GM23338 (cell line): ENCODE data around the gene TRIM32. TPM values are rescaled to one million over a fixed set of nuclear protein-coding genes. Genes with fewer than 3 reads are reported as not detected.

Experiments used
- ATAC-seq: fragments of 200-7000 bp; cut with Tn5 transposase; 3 replicates; pipeline ENCODE4 v1.9.1; 2020
- DNase-seq: peaks from one replicate; pipeline ENCODE4 v3.0.0-alpha.2; 2015; ENCODE audit warnings: low spot score
- H2AFZ ChIP-seq: fragments of 200-600 bp; sonication (generic); 2 replicates; pipeline ENCODE4 v1.8.0; 2016; ENCODE audit warnings: antibody characterized with exemption, mild to moderate bottlenecking, moderate library complexity
- H3F3A ChIP-seq: fragments of 200-600 bp; sonication (generic); replicated peaks from 2 replicates; pipeline ENCODE4 v1.8.0; 2017; ENCODE audit warnings: antibody characterized with exemption, mixed run types, low read depth
- H3K27ac ChIP-seq: fragments of 200-600 bp; sonication (generic); 2 replicates; pipeline ENCODE4 v1.6.1; 2016; ENCODE audit warnings: low read depth
- H3K27me3 ChIP-seq: fragments of 200-600 bp; sonication (generic); 2 replicates; pipeline ENCODE4 v1.8.0; 2016; ENCODE audit warnings: mild to moderate bottlenecking, mixed run types, moderate library complexity; ENCODE audit not compliant: insufficient read depth
- H3K36me3 ChIP-seq: fragments of 200-600 bp; sonication (generic); 2 replicates; pipeline ENCODE4 v1.8.0; 2016; ENCODE audit warnings: mild to moderate bottlenecking; ENCODE audit not compliant: insufficient read depth
- H3K4me1 ChIP-seq: fragments of 200-600 bp; sonication (generic); 2 replicates; pipeline ENCODE4 v1.8.0; 2016; ENCODE audit warnings: mild to moderate bottlenecking, moderate library complexity; ENCODE audit not compliant: insufficient read depth
- H3K4me2 ChIP-seq: fragments of 200-600 bp; sonication (generic); 2 replicates; pipeline ENCODE4 v1.7.1; 2017; ENCODE audit warnings: mixed run types
- H3K4me3 ChIP-seq: fragments of 200-600 bp; sonication (generic); 2 replicates; pipeline ENCODE4 v1.6.1; 2016; ENCODE audit warnings: mixed run types
- H3K79me2 ChIP-seq: fragments of 200-600 bp; sonication (generic); replicated peaks from 2 replicates; pipeline ENCODE4 v1.8.0; 2017; ENCODE audit warnings: mild to moderate bottlenecking; ENCODE audit not compliant: insufficient read depth
- H3K9me2 ChIP-seq: fragments of 200-600 bp; sonication (generic); 2 replicates; pipeline ENCODE4 v1.8.0; 2017; ENCODE audit not compliant: insufficient read depth
- H4K20me1 ChIP-seq: fragments of 200-600 bp; sonication (generic); replicated peaks from 2 replicates; pipeline ENCODE4 v1.8.0; 2017; ENCODE audit warnings: mild to moderate bottlenecking; ENCODE audit not compliant: insufficient read depth
- H3K27ac Mint-ChIP-seq: 2 replicates; pipeline ENCODE4 v1.8.0; 2020; ENCODE audit warnings: inconsistent platforms, mild to moderate bottlenecking, moderate library complexity, mixed read lengths
- H3K27me3 Mint-ChIP-seq: 3 replicates; pipeline ENCODE4 v1.8.0; 2022; ENCODE audit warnings: low read depth, mild to moderate bottlenecking, moderate library complexity, mixed read lengths, inconsistent platforms; ENCODE audit not compliant: insufficient read depth, poor library complexity
- H3K36me3 Mint-ChIP-seq: 3 replicates; pipeline ENCODE4 v1.8.0; 2021; ENCODE audit warnings: low read depth, mild to moderate bottlenecking, inconsistent platforms, moderate library complexity, mixed read lengths
- H3K4me1 Mint-ChIP-seq: 3 replicates; pipeline ENCODE4 v1.8.0; 2020; ENCODE audit warnings: mild to moderate bottlenecking, inconsistent platforms, mixed read lengths
- H3K4me3 Mint-ChIP-seq: 3 replicates; pipeline ENCODE4 v1.8.0; 2021; ENCODE audit warnings: moderate library complexity, mild to moderate bottlenecking, inconsistent platforms, mixed read lengths
- H3K9me3 Mint-ChIP-seq: 3 replicates; pipeline ENCODE4 v1.8.0; 2020; ENCODE audit warnings: moderate library complexity, mild to moderate bottlenecking, inconsistent platforms, mixed read lengths
- ETS1 ChIP-seq: IDR thresholded peaks from 2 replicates; pipeline ENCODE4 v1.6.1; 2016; ENCODE audit warnings: antibody characterized with exemption
- EZH2 ChIP-seq: fragments of 200-600 bp; sonication (generic); IDR thresholded peaks from one replicate; pipeline ENCODE4 v1.8.0; 2017; ENCODE audit warnings: antibody characterized with exemption, mild to moderate bottlenecking, low read depth; ENCODE audit not compliant: unreplicated experiment
- JUNB ChIP-seq: IDR thresholded peaks from one replicate; pipeline ENCODE4 v1.6.1; 2016; ENCODE audit warnings: antibody characterized with exemption; ENCODE audit not compliant: unreplicated experiment
- POLR2AphosphoS5 ChIP-seq: IDR thresholded peaks from 2 replicates; pipeline ENCODE4 v1.6.1; 2016; ENCODE audit warnings: antibody characterized with exemption, low read depth
- ZNF114 ChIP-seq: fragments of 250-450 bp; sonication (Bioruptor Pico); IDR thresholded peaks from 2 replicates; pipeline ENCODE4 v1.5.0; 2020; ENCODE audit warnings: mild to moderate bottlenecking, moderate library complexity
- ZNF331 ChIP-seq: fragments of 250-450 bp; sonication (Bioruptor Pico); IDR thresholded peaks from 2 replicates; pipeline ENCODE4 v1.5.0; 2020; ENCODE audit warnings: low read depth, mild to moderate bottlenecking, moderate library complexity
- polyA plus RNA-seq: library from polyadenylated mRNA; unstranded; fragments of >200 nt; fragmentation: Nextera tagmentation; extraction: Ambion mirVana; gene quantifications from 2 replicates; pipeline ENCODE4 v1.2.1, GENCODE V29; 2016
- total RNA-seq: library from RNA; depleted of rRNA; stranded (reverse); fragments of >200 nt; shearing (Covaris generic); gene quantifications from 2 replicates; pipeline ENCODE4 v1.2.3, GENCODE V29; 2014
- TF ChIP-seq, protein P1 (sequence below): fragments of 250-450 bp; sonication (Bioruptor Pico); IDR thresholded peaks from 2 replicates; pipeline ENCODE4 v1.5.0; 2020; ENCODE audit warnings: mild to moderate bottlenecking, moderate library complexity
- TF ChIP-seq, protein P2 (sequence below): IDR thresholded peaks from one replicate; pipeline ENCODE4 v1.6.1; 2018; ENCODE audit warnings: antibody characterized with exemption; ENCODE audit not compliant: unreplicated experiment

The TRIM32 gene
- total and polyA plus RNA-seq, 2 experiments from 2014 or later = 6.7 to 16.3 TPM

GRCh38 chr9:116662646-116663310, 24.3 kb upstream of the TRIM32 start (continued):
- TF ChIP-seq, protein P1, sequence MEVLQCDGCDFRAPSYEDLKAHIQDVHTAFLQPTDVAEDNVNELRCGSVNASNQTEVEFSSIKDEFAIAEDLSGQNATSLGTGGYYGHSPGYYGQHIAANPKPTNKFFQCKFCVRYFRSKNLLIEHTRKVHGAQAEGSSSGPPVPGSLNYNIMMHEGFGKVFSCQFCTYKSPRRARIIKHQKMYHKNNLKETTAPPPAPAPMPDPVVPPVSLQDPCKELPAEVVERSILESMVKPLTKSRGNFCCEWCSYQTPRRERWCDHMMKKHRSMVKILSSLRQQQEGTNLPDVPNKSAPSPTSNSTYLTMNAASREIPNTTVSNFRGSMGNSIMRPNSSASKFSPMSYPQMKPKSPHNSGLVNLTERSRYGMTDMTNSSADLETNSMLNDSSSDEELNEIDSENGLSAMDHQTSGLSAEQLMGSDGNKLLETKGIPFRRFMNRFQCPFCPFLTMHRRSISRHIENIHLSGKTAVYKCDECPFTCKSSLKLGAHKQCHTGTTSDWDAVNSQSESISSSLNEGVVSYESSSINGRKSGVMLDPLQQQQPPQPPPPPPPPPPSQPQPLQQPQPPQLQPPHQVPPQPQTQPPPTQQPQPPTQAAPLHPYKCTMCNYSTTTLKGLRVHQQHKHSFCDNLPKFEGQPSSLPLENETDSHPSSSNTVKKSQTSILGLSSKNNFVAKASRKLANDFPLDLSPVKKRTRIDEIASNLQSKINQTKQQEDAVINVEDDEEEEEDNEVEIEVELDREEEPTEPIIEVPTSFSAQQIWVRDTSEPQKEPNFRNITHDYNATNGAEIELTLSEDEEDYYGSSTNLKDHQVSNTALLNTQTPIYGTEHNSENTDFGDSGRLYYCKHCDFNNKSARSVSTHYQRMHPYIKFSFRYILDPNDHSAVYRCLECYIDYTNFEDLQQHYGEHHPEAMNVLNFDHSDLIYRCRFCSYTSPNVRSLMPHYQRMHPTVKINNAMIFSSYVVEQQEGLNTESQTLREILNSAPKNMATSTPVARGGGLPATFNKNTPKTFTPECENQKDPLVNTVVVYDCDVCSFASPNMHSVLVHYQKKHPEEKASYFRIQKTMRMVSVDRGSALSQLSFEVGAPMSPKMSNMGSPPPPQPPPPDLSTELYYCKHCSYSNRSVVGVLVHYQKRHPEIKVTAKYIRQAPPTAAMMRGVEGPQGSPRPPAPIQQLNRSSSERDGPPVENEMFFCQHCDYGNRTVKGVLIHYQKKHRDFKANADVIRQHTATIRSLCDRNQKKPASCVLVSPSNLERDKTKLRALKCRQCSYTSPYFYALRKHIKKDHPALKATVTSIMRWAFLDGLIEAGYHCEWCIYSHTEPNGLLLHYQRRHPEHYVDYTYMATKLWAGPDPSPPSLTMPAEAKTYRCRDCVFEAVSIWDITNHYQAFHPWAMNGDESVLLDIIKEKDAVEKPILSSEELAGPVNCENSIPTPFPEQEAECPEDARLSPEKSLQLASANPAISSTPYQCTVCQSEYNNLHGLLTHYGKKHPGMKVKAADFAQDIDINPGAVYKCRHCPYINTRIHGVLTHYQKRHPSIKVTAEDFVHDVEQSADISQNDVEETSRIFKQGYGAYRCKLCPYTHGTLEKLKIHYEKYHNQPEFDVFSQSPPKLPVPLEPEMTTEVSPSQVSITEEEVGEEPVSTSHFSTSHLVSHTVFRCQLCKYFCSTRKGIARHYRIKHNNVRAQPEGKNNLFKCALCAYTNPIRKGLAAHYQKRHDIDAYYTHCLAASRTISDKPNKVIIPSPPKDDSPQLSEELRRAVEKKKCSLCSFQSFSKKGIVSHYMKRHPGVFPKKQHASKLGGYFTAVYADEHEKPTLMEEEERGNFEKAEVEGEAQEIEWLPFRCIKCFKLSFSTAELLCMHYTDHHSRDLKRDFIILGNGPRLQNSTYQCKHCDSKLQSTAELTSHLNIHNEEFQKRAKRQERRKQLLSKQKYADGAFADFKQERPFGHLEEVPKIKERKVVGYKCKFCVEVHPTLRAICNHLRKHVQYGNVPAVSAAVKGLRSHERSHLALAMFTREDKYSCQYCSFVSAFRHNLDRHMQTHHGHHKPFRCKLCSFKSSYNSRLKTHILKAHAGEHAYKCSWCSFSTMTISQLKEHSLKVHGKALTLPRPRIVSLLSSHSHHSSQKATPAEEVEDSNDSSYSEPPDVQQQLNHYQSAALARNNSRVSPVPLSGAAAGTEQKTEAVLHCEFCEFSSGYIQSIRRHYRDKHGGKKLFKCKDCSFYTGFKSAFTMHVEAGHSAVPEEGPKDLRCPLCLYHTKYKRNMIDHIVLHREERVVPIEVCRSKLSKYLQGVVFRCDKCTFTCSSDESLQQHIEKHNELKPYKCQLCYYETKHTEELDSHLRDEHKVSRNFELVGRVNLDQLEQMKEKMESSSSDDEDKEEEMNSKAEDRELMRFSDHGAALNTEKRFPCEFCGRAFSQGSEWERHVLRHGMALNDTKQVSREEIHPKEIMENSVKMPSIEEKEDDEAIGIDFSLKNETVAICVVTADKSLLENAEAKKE = no peak

- Histone ChIP-seq H3K4me2 (no peak overlapping the region), H3F3A (no peaks in the 10 kb centered on the region), H3K27me3 (no peaks in the 10 kb centered on the region), H3K79me2 (no peaks in the 10 kb centered on the region), H3K4me3 (no peak overlapping the region), H3K36me3 (no peaks in the 10 kb centered on the region), H2AFZ (no peak overlapping the region), H3K9me2 (no peaks in the 10 kb centered on the region; the same call in 1 of the 2 replicates), H3K4me1 (no peaks in the 10 kb centered on the region), H3K27ac (no peak overlapping the region), H4K20me1 (peaks cover 3% of the 10 kb centered on the region; the same call in 1 of the 2 replicates)
- Mint-ChIP-seq H3K27ac (no peak overlapping the region), H3K36me3 (peaks cover under 1% of the 10 kb centered on the region; the same call in 1 of the 3 replicates), H3K4me1 (peaks cover 1% of the 10 kb centered on the region; the same call in 1 of the 3 replicates), H3K27me3 (no peaks in the 10 kb centered on the region), H3K9me3 (no peaks in the 10 kb centered on the region), H3K4me3 (no peak overlapping the region)
- ATAC-seq = no peak
- no peak for DNase-seq
- TF ChIP-seq EZH2 (no peak), ZNF331 (no peak), JUNB (no peak), ETS1 (no peak), POLR2AphosphoS5 (no peak), ZNF114 (CRISPR knock-in tag) (no peak)
- TF ChIP-seq, protein P2, sequence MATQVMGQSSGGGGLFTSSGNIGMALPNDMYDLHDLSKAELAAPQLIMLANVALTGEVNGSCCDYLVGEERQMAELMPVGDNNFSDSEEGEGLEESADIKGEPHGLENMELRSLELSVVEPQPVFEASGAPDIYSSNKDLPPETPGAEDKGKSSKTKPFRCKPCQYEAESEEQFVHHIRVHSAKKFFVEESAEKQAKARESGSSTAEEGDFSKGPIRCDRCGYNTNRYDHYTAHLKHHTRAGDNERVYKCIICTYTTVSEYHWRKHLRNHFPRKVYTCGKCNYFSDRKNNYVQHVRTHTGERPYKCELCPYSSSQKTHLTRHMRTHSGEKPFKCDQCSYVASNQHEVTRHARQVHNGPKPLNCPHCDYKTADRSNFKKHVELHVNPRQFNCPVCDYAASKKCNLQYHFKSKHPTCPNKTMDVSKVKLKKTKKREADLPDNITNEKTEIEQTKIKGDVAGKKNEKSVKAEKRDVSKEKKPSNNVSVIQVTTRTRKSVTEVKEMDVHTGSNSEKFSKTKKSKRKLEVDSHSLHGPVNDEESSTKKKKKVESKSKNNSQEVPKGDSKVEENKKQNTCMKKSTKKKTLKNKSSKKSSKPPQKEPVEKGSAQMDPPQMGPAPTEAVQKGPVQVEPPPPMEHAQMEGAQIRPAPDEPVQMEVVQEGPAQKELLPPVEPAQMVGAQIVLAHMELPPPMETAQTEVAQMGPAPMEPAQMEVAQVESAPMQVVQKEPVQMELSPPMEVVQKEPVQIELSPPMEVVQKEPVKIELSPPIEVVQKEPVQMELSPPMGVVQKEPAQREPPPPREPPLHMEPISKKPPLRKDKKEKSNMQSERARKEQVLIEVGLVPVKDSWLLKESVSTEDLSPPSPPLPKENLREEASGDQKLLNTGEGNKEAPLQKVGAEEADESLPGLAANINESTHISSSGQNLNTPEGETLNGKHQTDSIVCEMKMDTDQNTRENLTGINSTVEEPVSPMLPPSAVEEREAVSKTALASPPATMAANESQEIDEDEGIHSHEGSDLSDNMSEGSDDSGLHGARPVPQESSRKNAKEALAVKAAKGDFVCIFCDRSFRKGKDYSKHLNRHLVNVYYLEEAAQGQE = no peak
Observed at GRCh38 chr9:116663581-116663980, 23.5 kb upstream of the TRIM32 start.
